Measurements from ENCODE around the gene FILIP1L.

FILIP1L gene

GRCh38 chr3:99970198-99970597 is 144.1 kb downstream of the FILIP1L start:
- no peaks in the 10 kb centered on the region for H3K27me3 ChIP-seq (ENCODE audit: insufficient read depth, poor library complexity, severe bottlenecking)
- no peak for DNase-seq (ENCODE audit: low spot score)
- H3K9me3 ChIP-seq (ENCODE audit: severe bottlenecking), result no peaks in the 10 kb centered on the region
- TF ChIP-seq CTCF (IDR thresholded peaks at IDR 0.05; ENCODE audit: poor library complexity, severe bottlenecking), result no peak
- H3K4me1 ChIP-seq (ENCODE audit: insufficient read depth, poor library complexity, severe bottlenecking), result peaks cover 32% of the 10 kb centered on the region
- no peak overlapping the region for H3K4me3 ChIP-seq (ENCODE audit: severe bottlenecking)
- no peaks in the 10 kb centered on the region for H3K36me3 ChIP-seq (ENCODE audit: low read depth)
- no peak for ATAC-seq (ENCODE audit: low read depth)
- H3K27ac ChIP-seq (ENCODE audit: poor library complexity, severe bottlenecking), result no peak overlapping the region

GRCh38 chr3:99969136-99969535 is 145.2 kb downstream of the FILIP1L start:
- H3K4me1 ChIP-seq (ENCODE audit: insufficient read depth, poor library complexity, severe bottlenecking), result peaks cover 38% of the 10 kb centered on the region
- no peak overlapping the region for H3K4me3 ChIP-seq (ENCODE audit: severe bottlenecking)
- no peak overlapping the region for H3K27ac ChIP-seq (ENCODE audit: poor library complexity, severe bottlenecking)
- no peaks in the 10 kb centered on the region for H3K27me3 ChIP-seq (ENCODE audit: insufficient read depth, poor library complexity, severe bottlenecking)
- TF ChIP-seq CTCF (IDR thresholded peaks at IDR 0.05; ENCODE audit: poor library complexity, severe bottlenecking), result no peak
- no peak for DNase-seq (ENCODE audit: low spot score)
- no peaks in the 10 kb centered on the region for H3K9me3 ChIP-seq (ENCODE audit: severe bottlenecking)
- no peaks in the 10 kb centered on the region for H3K36me3 ChIP-seq (ENCODE audit: low read depth)
- ATAC-seq (ENCODE audit: low read depth), result no peak

GRCh38 chr3:99967796-99968195 is 146.5 kb downstream of the FILIP1L start:
- H3K4me1 ChIP-seq (ENCODE audit: insufficient read depth, poor library complexity, severe bottlenecking), result peaks cover 38% of the 10 kb centered on the region
- H3K27me3 ChIP-seq (ENCODE audit: insufficient read depth, poor library complexity, severe bottlenecking), result no peaks in the 10 kb centered on the region
- H3K36me3 ChIP-seq (ENCODE audit: low read depth), result no peaks in the 10 kb centered on the region
- no peak for DNase-seq (ENCODE audit: low spot score)
- TF ChIP-seq CTCF (IDR thresholded peaks at IDR 0.05; ENCODE audit: poor library complexity, severe bottlenecking), result no peak
- ATAC-seq (ENCODE audit: low read depth), result peak; percentile 87
- no peaks in the 10 kb centered on the region for H3K9me3 ChIP-seq (ENCODE audit: severe bottlenecking)
- H3K4me3 ChIP-seq (ENCODE audit: severe bottlenecking), result no peak overlapping the region
- H3K27ac ChIP-seq (ENCODE audit: poor library complexity, severe bottlenecking), result no peak overlapping the region

GRCh38 chr3:99966662-99967416 is 147.5 kb downstream of the FILIP1L start:
- Histone ChIP-seq H3K4me1 (ENCODE audit: insufficient read depth, poor library complexity, severe bottlenecking) (peaks cover 38% of the 10 kb centered on the region), H3K27ac (ENCODE audit: poor library complexity, severe bottlenecking) (no peak overlapping the region), H3K27me3 (ENCODE audit: insufficient read depth, poor library complexity, severe bottlenecking) (no peaks in the 10 kb centered on the region), H3K36me3 (ENCODE audit: low read depth) (no peaks in the 10 kb centered on the region), H3K9me3 (ENCODE audit: severe bottlenecking) (no peaks in the 10 kb centered on the region), H3K4me3 (ENCODE audit: severe bottlenecking) (no peak overlapping the region)
- DNase-seq (ENCODE audit: low spot score), result no peak
- ATAC-seq (ENCODE audit: low read depth), result no peak
- no peak for TF ChIP-seq CTCF (IDR thresholded peaks at IDR 0.05; ENCODE audit: poor library complexity, severe bottlenecking)

- TF ChIP-seq CTCF (IDR thresholded peaks at IDR 0.05; ENCODE audit: poor library complexity, severe bottlenecking), result no peak
- no peaks in the 10 kb centered on the region for H3K27me3 ChIP-seq (ENCODE audit: insufficient read depth, poor library complexity, severe bottlenecking)
- H3K36me3 ChIP-seq (ENCODE audit: low read depth), result no peaks in the 10 kb centered on the region
- ATAC-seq (ENCODE audit: low read depth) (no peak), DNase-seq (ENCODE audit: low spot score) (no peak)
- H3K4me3 ChIP-seq (ENCODE audit: severe bottlenecking), result no peak overlapping the region
- H3K4me1 ChIP-seq (ENCODE audit: insufficient read depth, poor library complexity, severe bottlenecking), result peaks cover 38% of the 10 kb centered on the region
- peak overlapping the region; percentile 24 for H3K27ac ChIP-seq (ENCODE audit: poor library complexity, severe bottlenecking)
- no peaks in the 10 kb centered on the region for H3K9me3 ChIP-seq (ENCODE audit: severe bottlenecking)
Measured at GRCh38 chr3:99965681-99966408, 148.5 kb downstream of the FILIP1L start.
